C4-2B (cell line): ENCODE data around the gene UGT1A7.

Source experiments
- H3K27ac ChIP-seq: fragments of 450-650 bp; 2 replicates; pipeline ENCODE4 v1.5.1; 2017
- CTCF ChIP-seq: fragments of 450-650 bp; conservative IDR thresholded peaks from 2 replicates; pipeline ENCODE4 v1.5.1; 2017; ENCODE audit warnings: mild to moderate bottlenecking
- ZFX ChIP-seq: fragments of 450-650 bp; IDR thresholded peaks from 2 replicates; pipeline ENCODE4 v1.6.1; 2017

Gene UGT1A7

GRCh38 chr2:233811087-233811486, 129.4 kb downstream of the UGT1A7 start:
- TF ChIP-seq ZFX (no peak), CTCF (no peak)
- no peak overlapping the region for H3K27ac ChIP-seq

GRCh38 chr2:233811732-233812131, 130.0 kb downstream of the UGT1A7 start:
- TF ChIP-seq ZFX: no peak
- TF ChIP-seq CTCF: no peak
- H3K27ac ChIP-seq: no peak overlapping the region

GRCh38 chr2:233813236-233814055, 131.7 kb downstream of the UGT1A7 start:
- H3K27ac ChIP-seq: no peak overlapping the region
- TF ChIP-seq ZFX (no peak), CTCF (no peak)

- H3K27ac ChIP-seq: no peak overlapping the region
Measured at GRCh38 chr2:233814056-233814835, 132.5 kb downstream of the UGT1A7 start.

GRCh38 chr2:233815861-233816260, 134.2 kb downstream of the UGT1A7 start:
- TF ChIP-seq ZFX (no peak), CTCF (no peak)
- H3K27ac ChIP-seq: no peak overlapping the region

More at GRCh38 chr2:233814056-233814835, 132.5 kb downstream of the UGT1A7 start:
- TF ChIP-seq CTCF (no peak), ZFX (no peak)

GRCh38 chr2:233816334-233816733, 134.6 kb downstream of the UGT1A7 start:
- no peak overlapping the region for H3K27ac ChIP-seq
- TF ChIP-seq ZFX (no peak), CTCF (no peak)

GRCh38 chr2:233816771-233817170, 135.1 kb downstream of the UGT1A7 start:
- H3K27ac ChIP-seq: no peak overlapping the region
- no peak for TF ChIP-seq ZFX
- no peak for TF ChIP-seq CTCF
